Pancreas (tissue), 10 donors: ENCODE results near the gene TBC1D8. TPM values are rescaled to one million over a fixed set of nuclear protein-coding genes. Genes with fewer than 3 reads are reported as not detected.

Experiments used
- ATAC-seq, 4 donors: fragments of 200-7000 bp; cut with Tn5 transposase; one replicate each; pipeline versions ENCODE4 v1.8.0 to v1.9.1; 2020; ENCODE audit warnings: mild to moderate bottlenecking in 4 of 4, moderate library complexity in 4 of 4
- DNase-seq, 6 donors: peaks; one replicate each; pipeline ENCODE4 v3.0.0-alpha.2; 2020
- FAIRE-seq: peaks from 2 replicates; lab custom pipeline; 2012; peaks lifted over from hg19 to GRCh38; lab: Jason Lieb, UNC
- H3K27ac ChIP-seq, 4 donors: fragments of 200-600 bp; sonication (generic); 1 replicate in 3 of 4; 2 replicates in 1 of 4; pipeline versions ENCODE4 v1.5.0 to v1.8.0; 2020
- H3K27me3 ChIP-seq, 4 donors: fragments of 200-600 bp; one replicate each; pipeline ENCODE4 v1.8.0; 2021
- H3K36me3 ChIP-seq, 3 donors: fragments of 200-600 bp; sonication (generic) in 1 of 3; one replicate each; pipeline versions ENCODE4 v1.5.0 to v1.8.0; 2020 to 2021
- H3K4me1 ChIP-seq, 3 donors: fragments of 200-600 bp; one replicate each; pipeline ENCODE4 v1.8.0; 2021
- H3K4me3 ChIP-seq, 4 donors: fragments of 200-600 bp; sonication (generic) in 2 of 4; one replicate each; pipeline versions ENCODE4 v1.5.0 to v1.8.0; 2020 to 2021
- H3K9me3 ChIP-seq, 4 donors: fragments of 200-600 bp; one replicate each; pipeline ENCODE4 v1.8.0; 2021
- WGBS, 2 donors: extraction: QIAGEN DNeasy Blood & Tissue Kit; methylation state at CpG; one replicate each; pipeline ENCODE4 v1.1.7; 2013; 5-methylcytosine and 5-hydroxymethylcytosine counted together
- intact Hi-C, 3 donors: fragments of 100-400 bp; cut with DNase I; formaldehyde crosslinking; loops; one replicate each; pipeline versions ENCODE4 v1.11.1 to v1.14.2; 2022
- polyA plus RNA-seq, 2 donors: library from polyadenylated mRNA; stranded (reverse); fragments of 200-250 nt; gene quantifications; one replicate each; pipeline ENCODE4 v1.2.3, GENCODE V29; 2013
- total RNA-seq, 6 donors: library from RNA; stranded (reverse); fragmentation: NEBNext Ultra II Directional in 4 of 6; extraction: Animal tissue kit (Norgen Biotek cat#: 25700) in 4 of 6; gene quantifications; one replicate each; pipeline versions ENCODE4 v1.2.1 to v1.2.4, GENCODE V29; 2021 to 2023
- TF ChIP-seq, protein P1 (sequence below), 4 donors: fragments of 200-600 bp; sonication (generic) in 3 of 4; IDR thresholded peaks; one replicate each; pipeline versions ENCODE4 v1.5.0 to v1.8.0; 2021; ENCODE audit warnings: antibody characterized with exemption in 4 of 4
- donor health status: healthy with polysubstance abuse.
- donor health status: DM: no; HTN: no; CAD: no; lungs with moderate emphysema.
- donor health status: DM: no; HTN: no; CAD: no.
- donor health status: control.
- donor health status: control.
- donor health status: Bipolar disorder and iron deficiency.
- donor health status: DM: yes; HTN: yes; CAD: no.
- donor health status: DM: no; HTN: no; CAD: no.
- donor health status: DM: no; HTN: no; CAD: no.
- donor health status: DM: yes; HTN: yes; CAD: no.

Gene TBC1D8
- total and polyA plus RNA-seq, 8 donors: 21.3 to 46.2 (median 35.0) TPM

DNA sequence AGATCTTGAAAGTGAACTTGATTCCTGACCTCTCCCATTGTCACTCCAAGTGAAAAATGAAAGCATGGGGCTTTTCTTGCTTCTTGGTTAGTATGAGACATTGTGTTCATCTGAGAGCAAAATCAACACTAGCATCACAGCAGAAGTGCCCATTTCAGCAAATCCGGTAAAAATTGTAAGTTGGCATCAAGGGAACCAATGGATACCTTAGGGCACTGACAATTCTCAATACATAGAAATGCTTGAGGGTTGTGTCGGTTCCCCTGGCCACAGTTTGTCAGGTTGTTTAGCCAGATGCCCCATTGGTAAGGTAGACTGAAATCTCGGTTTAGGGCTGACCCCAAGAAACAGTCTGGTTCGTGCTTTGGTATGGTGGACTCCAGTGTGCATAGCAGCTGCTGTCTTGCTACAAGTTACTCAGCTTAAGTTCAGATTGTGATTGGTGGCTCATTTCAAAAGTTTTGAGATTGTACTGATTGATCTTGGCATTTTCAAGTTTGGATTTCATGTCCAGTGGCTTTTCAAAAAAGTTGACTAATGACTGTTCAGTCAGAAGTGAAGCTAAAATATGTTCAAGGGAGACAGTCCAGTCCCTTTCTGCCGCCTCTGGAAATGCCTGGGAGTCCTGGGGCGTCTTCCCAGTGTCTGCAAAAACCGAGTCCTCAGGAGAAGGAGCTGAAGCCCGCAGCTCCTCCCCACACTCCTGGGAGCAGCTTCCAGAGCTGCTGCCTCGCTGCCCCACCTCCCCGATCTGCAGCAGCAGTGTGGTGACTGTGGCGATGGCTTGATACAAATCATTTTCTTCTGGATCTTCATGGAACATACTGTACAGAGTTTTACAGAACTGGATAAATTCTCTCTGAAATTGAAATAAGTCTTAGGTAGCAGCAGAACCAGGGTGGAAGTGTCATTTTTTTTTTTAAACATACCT lies 143.5 kb downstream of the TBC1D8 start:
- peaks cover 8 to 31% (median 9%) of the 10 kb centered on the region in 3 donors for H3K4me1 ChIP-seq
- H3K36me3 ChIP-seq: peaks cover 18 to 63% (median 34%) of the 10 kb centered on the region in 3 donors
- 67 to 71% methylated on average over 11 of the region's 11 CpGs for WGBS, 2 donors
- no peaks in the 10 kb centered on the region for H3K27me3 ChIP-seq
- no peak overlapping the region for H3K4me3 ChIP-seq
- TF ChIP-seq, protein P1, sequence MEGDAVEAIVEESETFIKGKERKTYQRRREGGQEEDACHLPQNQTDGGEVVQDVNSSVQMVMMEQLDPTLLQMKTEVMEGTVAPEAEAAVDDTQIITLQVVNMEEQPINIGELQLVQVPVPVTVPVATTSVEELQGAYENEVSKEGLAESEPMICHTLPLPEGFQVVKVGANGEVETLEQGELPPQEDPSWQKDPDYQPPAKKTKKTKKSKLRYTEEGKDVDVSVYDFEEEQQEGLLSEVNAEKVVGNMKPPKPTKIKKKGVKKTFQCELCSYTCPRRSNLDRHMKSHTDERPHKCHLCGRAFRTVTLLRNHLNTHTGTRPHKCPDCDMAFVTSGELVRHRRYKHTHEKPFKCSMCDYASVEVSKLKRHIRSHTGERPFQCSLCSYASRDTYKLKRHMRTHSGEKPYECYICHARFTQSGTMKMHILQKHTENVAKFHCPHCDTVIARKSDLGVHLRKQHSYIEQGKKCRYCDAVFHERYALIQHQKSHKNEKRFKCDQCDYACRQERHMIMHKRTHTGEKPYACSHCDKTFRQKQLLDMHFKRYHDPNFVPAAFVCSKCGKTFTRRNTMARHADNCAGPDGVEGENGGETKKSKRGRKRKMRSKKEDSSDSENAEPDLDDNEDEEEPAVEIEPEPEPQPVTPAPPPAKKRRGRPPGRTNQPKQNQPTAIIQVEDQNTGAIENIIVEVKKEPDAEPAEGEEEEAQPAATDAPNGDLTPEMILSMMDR (IDR thresholded peaks at IDR 0.05): no peak
- DNase-seq (no peak), FAIRE-seq (no peak), ATAC-seq (no peak)
- H3K27ac ChIP-seq: no peak overlapping the region
- intact Hi-C loops: no loop called here
- no peaks in the 10 kb centered on the region for H3K9me3 ChIP-seq

DNA sequence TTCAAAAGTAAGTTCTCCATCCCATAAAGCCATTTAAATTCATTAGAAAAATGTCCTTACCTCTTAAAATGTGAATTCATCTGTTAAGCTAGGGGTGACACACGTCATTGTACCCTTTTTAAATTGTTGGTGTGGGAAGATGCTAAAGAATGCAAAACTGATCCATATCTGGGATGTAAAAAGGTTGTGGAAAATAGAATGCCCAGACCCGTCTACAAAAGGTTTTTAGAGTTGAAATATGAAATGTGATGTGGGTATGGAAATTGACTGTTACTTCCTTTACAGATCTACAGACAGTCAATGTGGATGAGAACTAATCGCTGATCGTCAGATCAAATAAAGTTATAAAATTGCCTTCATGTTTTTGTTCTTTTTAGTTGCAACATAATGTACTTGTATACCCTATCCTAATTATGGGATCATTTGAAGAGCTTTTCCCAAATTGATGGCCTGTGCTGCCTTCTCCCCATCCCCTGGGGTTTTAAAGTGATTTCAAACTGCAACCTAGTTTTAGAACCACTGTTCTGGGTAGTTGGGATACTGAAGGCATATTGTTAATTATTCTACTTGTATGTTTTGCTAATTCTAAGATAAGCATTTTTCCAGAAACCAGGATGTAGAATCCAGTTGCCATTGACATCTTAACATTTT lies 145.0 kb downstream of the TBC1D8 start:
- Histone ChIP-seq H3K36me3 (peaks cover 18 to 63% (median 29%) of the 10 kb centered on the region in 3 donors), H3K27me3 (no peaks in the 10 kb centered on the region), H3K27ac (no peak overlapping the region), H3K4me3 (no peak overlapping the region), H3K9me3 (no peaks in the 10 kb centered on the region), H3K4me1 (peaks cover 8 to 31% (median 9%) of the 10 kb centered on the region in 3 donors)
- 73 to 74% methylated on average over 4 of the region's 4 CpGs for WGBS, 2 donors
- FAIRE-seq: no peak
- TF ChIP-seq, protein P1 (IDR thresholded peaks at IDR 0.05): no peak
- intact Hi-C loops: no loop called here
- DNase-seq: no peak
- ATAC-seq: no peak

DNA sequence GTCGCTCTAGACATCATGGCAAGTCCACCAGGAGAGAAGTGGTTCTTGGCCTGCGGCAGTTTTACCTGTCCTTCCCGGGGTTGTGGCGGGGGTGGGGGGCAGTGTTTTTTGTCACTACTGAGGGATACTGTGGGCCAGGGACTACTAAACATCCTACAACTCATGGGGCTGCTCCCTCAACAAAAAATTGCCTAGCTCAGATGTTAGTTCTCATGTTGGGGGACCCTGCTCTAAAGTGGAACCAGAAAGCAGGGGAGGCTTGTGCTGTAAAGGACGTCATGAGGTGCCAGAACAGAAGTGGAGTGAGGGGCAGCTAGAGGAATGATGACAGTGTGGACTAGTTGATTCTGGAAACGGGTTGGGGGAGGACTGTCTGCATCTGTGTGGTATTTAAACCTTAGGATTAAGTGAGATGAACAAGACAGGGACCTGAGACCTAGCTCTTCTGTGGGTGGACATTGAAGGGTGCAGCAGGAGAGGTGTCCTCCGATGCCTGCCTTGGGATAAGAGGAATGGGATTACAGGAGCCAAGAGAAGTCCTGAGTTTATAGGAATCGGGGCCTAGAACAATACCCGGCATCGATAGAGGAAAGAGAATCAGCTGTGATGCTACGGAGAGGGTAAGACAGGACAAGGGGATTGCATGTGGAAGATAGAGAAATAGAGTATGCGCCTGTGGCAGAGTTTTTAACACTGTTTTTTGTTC lies 146.4 kb downstream of the TBC1D8 start:
- Histone ChIP-seq H3K36me3 (peaks cover 17 to 54% (median 18%) of the 10 kb centered on the region in 3 donors), H3K9me3 (no peaks in the 10 kb centered on the region), H3K4me3 (peak overlapping the region in 1 of 4 donors; percentile 93), H3K27ac (no peak overlapping the region), H3K27me3 (no peaks in the 10 kb centered on the region), H3K4me1 (peaks cover 8 to 31% (median 9%) of the 10 kb centered on the region in 3 donors)
- no peak for DNase-seq
- FAIRE-seq: no peak
- intact Hi-C loops: no loop called here
- no peak for ATAC-seq
- WGBS, 2 donors: 90% methylated on average over 12 of the region's 12 CpGs
- TF ChIP-seq, protein P1 (IDR thresholded peaks at IDR 0.05): no peak

DNA sequence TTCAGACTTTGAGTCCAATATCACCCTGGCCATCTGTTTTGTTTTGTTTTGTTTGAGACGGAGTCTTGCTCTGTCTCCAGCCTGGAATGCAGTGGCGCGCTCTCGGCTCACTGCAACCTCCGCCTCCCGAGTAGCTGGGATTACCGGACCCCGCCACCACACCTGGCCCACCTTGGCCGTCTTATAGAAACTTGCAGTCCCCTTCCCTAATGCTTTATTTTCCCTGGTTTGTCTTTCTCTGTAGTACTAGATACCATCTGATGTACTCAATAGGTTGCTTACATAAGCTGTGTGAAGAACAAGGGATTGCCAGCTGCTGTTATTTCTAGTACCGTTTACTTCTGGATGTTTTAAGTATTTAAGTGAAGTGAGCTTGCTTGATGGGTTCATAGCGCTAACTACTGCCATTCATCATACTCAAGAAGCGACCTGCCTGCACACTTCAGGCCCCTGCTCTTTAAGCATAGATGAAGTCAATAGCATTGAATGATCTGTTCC lies 147.9 kb downstream of the TBC1D8 start:
- no peaks in the 10 kb centered on the region for H3K9me3 ChIP-seq
- peaks cover 17 to 42% (median 18%) of the 10 kb centered on the region in 3 donors for H3K36me3 ChIP-seq
- H3K4me1 ChIP-seq: peaks cover 8 to 31% (median 9%) of the 10 kb centered on the region in 3 donors
- no peaks in the 10 kb centered on the region for H3K27me3 ChIP-seq
- FAIRE-seq: no peak
- no peak for DNase-seq
- peak in 2 of 4 donors; percentile 9 to 10 for ATAC-seq
- H3K27ac ChIP-seq: peak overlapping the region in 2 of 4 donors; percentile 84 to 89
- TF ChIP-seq, protein P1 (IDR thresholded peaks at IDR 0.05): no peak
- intact Hi-C loops: no loop called here
- WGBS, 2 donors: 12 to 13% methylated on average over 12 of the region's 12 CpGs
- peak overlapping the region; percentile 78 to 93 (median 82) for H3K4me3 ChIP-seq
